ENCODE measurements around the gene STK39.

DNA sequence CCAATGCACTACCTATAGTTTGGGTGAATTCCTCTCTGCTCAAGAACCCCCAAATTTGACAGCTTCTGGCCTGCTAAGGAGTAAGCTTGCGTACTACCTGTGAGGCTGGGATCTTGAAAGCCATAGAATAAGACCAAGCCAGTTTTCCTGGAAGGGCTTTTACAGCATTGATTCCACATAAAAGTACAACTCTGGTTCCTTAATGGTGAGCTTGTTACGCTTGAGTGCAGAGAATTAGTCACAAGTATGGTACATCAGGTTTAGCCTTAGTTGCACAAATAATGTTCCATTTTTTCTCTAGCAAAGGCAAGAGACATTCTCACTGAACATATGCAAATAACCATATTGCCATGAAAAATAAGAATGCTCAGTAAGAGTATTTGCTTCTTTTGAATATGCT, 39.1 kb upstream of the STK39 start:
- TF ChIP-seq, protein P1, sequence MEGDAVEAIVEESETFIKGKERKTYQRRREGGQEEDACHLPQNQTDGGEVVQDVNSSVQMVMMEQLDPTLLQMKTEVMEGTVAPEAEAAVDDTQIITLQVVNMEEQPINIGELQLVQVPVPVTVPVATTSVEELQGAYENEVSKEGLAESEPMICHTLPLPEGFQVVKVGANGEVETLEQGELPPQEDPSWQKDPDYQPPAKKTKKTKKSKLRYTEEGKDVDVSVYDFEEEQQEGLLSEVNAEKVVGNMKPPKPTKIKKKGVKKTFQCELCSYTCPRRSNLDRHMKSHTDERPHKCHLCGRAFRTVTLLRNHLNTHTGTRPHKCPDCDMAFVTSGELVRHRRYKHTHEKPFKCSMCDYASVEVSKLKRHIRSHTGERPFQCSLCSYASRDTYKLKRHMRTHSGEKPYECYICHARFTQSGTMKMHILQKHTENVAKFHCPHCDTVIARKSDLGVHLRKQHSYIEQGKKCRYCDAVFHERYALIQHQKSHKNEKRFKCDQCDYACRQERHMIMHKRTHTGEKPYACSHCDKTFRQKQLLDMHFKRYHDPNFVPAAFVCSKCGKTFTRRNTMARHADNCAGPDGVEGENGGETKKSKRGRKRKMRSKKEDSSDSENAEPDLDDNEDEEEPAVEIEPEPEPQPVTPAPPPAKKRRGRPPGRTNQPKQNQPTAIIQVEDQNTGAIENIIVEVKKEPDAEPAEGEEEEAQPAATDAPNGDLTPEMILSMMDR (IDR thresholded peaks at IDR 0.05) = no peak
- TF ChIP-seq EZH2 (IDR thresholded peaks at IDR 0.05; ENCODE audit: borderline replicate concordance, insufficient read depth, low read depth, low read length, poor library complexity, severe bottlenecking) = no peak

Measured in B cell (primary cell).